Activated effector memory CD4-positive, alpha-beta T cell treated with Interleukin-2 at 50 U/mL for 16 hours (primary cell): ENCODE results near the gene GRIP1.

Experiments used
- DNase-seq: peaks from one replicate; pipeline ENCODE4 v3.0.0-alpha.2; 2020

The GRIP1 gene

GRCh38 chr12:66441905-66442559 is 236.8 kb downstream of the GRIP1 start:
- no peak for DNase-seq

- no peak for DNase-seq
Observed at GRCh38 chr12:66438601-66439000, 240.3 kb downstream of the GRIP1 start.

DNA sequence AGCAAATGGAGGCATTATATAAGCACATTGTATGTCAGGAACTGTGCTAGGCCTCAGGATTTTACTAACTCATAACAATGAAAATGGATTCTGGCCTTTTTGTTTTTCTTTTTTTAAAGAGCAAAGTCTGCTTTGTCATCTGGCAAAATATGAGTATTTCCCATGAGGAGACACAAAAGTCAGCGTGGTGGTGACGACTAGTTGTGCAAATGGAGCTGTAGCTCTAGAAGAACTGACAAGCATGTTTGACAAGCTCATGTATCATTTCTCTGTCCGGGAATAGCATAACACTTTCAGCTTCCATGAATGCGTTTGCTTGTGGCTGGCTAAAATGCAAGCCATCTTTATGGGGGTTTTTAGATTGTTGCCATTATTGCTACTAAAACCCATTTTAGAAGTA is 248.8 kb downstream of the GRIP1 start:
- no peak for DNase-seq

- DNase-seq = no peak
Observed at GRCh38 chr12:66428870-66429269, 250.0 kb downstream of the GRIP1 start.

DNA sequence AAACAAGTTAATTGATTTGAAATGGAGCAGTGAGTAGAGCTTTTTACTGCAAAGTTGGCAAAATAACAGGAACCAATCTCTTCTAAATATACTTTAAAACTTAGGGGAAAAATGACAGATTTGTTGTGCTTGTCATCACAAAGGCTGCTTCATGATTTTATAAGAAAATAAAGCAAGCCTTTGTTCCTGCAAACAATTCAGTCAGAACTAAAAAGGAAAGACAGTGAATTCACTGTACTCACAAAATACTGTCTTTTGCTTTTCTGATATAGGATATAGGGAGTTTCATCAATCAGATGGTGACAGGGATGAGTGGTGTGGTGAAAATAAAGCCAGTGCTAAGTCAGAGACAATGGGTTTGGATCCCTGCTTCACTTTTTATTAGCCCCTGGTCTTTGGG is 250.6 kb downstream of the GRIP1 start:
- DNase-seq = no peak

GRCh38 chr12:66426696-66427095 is 252.2 kb downstream of the GRIP1 start:
- no peak for DNase-seq

DNA sequence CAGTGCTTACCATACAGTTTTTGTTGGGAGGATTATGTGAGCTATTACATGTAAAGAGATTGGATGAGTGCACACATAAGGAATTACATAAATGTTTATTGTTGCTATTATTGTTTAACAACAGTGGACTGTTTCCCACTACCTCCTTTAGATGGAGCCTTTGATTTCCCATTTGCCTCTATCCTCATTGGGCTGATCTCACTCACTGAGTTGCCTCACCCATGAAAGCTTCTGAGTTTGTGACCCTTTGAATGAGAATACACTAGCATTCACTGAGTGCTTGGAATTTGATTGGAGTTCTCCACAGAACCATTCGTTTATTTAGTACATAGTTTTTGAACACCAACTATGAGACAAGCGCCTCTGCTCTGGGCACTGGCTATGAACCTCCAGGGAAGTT is 255.6 kb downstream of the GRIP1 start:
- DNase-seq = no peak

DNA sequence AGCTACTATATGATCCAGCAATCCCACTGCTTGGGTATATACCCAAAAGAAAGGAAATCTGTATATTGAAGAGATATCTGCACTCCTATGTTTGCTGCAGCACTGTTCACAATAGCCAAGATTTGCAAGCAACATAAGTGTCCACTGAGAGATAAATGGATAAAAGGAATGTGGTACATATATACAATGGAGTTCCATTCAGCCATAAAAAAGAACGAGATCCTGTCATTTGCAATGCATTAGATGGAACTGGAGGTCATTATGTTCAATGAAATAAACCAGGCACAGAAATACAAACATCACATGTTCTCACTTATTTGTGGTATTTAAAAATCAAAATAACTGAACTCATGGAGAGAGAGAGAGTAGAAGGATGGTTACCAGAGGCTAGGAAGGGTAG is 260.0 kb downstream of the GRIP1 start:
- DNase-seq = no peak

DNA sequence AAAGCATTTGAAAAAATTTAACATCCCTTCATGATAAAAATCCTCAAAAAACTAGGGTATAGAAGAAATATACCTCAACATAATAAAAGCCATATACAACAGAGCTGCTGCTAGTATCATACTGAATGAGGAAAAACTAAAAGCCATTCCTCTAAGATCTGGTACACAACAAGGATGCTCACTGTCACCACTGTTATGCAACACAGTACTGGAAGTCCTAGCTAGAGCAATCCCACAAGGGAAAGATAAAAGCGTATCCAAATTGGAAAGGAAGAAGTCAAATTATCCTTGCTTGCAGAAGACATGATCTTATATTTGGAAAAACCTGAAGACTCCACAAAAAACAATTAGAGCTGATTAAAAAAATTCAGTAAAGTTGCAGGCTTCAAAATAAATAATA is 261.7 kb downstream of the GRIP1 start:
- DNase-seq = no peak

GRCh38 chr12:66409195-66409871 is 269.5 kb downstream of the GRIP1 start:
- no peak for DNase-seq

DNA sequence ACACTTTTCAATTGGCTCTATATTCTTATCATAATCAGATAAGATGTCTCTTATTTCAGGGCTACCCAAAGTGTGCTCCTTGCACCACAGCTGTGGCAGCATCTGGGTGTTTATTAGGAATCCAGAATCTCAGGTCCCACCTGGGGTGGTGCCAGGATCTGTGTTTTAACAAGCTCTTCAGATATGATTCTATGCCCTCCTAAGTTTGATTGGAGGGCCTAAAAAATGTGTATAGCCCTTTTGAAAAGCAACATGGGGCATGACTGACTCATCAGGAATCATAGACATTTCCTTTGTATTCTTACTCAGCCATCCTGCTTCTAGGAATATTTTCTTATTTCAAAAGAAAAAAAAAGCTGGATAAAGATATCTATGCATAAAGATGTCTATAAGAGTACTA is 273.5 kb downstream of the GRIP1 start:
- DNase-seq = no peak

DNA sequence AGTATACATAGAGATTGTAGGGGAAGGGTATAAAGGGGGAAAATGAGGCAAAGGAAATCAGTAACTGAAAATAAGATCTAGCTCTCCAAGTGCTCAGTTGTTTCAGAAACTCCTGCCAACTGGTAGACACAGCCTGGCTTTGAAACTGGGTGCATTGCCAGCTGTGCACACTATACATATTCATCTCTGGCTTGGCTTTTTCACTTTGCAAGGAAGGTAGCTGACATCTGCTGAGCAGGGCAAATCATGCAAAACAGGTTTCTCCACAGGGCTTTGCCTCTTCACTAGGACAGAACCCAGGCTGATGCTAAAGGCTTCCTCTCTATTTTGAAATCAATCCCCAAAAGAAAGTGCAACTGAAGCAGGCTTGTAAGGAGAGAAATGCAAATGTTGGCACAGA is 275.1 kb downstream of the GRIP1 start:
- DNase-seq = no peak

- DNase-seq = no peak
Observed at GRCh38 chr12:66399911-66400306, 279.0 kb downstream of the GRIP1 start.

GRCh38 chr12:66398931-66399910 is 279.7 kb downstream of the GRIP1 start:
- DNase-seq = no peak

DNA sequence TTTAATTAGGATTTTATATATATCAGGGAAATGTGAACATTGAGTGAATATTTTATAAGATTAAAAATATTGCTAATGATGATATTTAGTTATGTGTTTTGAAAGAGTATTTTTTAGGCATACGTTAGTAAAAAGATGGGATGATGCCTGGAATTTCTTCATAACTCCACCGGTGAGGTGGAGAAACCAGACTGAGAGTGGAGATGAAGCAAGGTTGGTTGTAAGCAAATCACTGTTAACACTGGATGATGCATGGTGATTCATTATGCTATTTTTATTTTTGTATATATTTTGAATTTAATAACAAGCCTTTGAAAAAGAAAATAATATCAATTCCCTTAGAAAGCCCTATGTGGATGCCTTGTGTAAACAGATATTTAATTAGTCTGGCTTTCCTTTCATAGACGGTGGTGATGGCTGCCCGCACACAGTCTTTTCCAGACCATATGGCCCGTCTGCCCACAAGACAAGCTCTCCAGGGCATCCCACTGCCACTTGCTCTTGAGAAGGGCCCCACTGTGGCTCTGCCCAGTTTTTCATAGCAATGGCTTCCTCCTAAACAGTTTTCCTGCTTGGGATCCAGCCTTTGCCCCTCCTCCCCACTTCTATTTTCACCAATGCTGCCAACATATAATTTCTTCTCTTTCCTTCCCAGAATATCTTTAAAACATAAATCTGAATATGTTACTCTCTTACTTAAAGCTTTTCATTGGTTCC is 281.1 kb downstream of the GRIP1 start:
- no peak for DNase-seq

DNA sequence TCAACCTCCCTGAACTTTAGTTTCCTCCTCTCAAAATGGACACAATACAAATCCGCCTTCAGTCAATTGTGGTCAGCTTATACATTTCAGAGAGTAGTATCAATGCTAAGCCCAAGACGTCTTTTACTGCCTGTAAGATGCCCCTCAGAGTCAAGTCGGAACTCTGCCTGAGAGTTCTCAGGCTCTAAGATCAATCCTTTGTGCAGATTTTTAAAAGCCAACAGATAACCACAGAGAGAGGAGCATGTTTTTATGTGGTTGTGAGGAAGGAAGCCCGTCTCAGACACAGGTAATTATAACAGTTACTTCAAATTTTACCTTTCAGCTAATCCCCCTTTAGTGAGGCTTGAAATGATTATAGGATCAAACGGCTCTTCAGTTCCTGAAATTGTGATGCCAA is 285.0 kb downstream of the GRIP1 start:
- DNase-seq = no peak

DNA sequence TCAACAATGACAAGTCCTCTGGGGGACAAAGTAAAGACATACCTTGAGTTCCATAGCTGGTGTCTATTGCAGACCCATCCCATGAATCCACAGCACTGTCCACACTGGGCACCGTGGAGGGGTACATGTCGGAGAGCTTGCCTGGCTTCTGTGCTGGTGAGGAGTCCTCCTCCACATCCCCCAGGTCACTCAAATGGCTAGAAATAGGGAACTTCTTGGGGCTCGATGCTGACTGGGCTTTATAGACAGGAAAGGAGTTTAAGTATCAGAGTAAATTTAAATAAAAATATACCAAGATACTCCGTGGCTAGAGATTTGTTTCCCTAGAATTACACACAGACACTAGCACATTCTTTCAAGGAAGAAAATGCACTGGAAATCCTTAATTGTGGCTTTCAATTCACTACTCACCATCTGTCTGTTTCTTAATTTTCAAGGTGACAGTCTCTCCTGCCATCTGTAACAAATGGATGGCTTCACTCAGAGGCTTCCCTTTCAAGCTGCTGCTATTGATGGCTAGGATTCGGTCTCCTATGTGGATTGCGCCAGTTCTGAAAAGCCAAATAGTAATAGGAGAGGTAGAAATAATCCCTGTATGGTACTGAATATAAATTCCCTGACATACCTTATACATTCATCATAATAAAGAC is 286.5 kb downstream of the GRIP1 start:
- no peak for DNase-seq

GRCh38 chr12:66388517-66388916 is 290.4 kb downstream of the GRIP1 start:
- no peak for DNase-seq

DNA sequence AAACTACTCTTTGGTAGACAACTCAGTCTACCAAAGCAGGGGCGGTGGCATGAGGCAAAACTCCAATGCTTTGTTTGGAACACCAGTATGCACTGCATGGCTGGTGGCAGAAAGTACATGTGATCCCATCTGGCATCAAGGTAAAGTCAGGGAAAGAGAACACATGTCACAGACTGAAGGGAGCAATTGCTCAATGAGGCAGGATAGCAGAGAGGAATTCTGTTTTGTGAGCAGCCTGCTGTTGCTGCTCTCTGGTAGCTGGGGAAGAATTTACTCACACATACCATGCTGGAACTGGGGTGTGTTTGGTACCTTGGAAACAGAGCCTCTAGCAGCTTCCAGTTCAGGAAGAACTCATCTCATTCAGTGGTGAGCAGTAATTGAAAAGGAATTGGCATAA is 291.8 kb downstream of the GRIP1 start:
- DNase-seq = no peak

DNA sequence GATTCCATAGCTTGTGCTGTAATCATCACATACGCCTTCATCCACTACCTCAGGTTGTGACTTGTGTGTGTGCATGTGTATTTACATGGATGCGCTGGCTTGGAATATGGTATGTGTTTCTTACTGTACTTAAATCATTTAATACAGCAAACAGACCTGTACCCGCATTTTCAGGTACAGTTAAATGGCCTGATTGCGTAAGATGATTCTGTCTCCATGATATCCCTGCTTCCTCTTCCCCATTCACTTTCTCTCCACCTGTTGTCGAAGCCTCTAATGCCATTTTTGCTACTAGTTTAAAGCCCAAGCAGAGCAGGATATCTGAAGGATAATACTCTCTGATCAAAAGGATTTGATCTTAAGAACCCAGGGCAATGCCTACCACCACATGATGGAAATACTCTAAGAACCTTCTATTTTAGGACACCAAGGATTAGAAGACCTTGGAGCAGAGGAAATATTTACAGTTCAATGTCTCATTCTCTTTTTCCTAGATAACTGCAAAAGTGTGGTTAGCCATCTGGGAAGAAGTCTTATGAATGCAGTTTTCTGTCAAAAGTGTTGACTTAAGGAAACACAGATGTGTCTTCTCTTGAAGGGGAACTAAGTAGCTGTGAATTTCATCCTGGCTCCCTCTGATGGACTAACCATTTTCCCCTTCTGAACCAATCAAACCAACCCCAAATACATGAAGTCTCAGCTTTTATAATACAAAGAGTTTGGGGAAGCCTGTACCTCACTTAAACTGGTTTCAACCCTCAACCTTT is 297.9 kb downstream of the GRIP1 start:
- no peak for DNase-seq

GRCh38 chr12:66379616-66380015 is 299.3 kb downstream of the GRIP1 start:
- DNase-seq = no peak

DNA sequence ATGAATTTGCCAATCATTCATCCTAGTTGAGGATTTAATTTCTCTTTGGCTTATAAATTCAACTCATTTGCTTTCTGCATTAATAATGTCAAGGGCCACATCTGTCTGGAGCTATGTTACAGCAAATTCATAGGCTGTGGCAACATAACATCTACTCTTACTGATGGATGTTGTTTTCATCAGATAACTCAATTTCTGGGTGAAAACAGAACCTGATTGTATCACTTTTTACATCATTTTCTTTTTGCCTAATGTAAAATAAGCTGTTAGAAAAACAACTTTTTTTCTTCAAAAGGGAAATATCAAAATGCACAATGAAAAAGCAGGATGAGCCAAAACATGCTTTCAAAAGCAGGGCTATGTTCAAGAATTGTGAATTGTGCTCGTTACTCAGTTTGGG is 303.3 kb downstream of the GRIP1 start:
- DNase-seq = no peak
